Astrocyte (in vitro differentiated cells and primary cell): ENCODE results near the gene TNNC2. TPM values are rescaled to one million over a fixed set of nuclear protein-coding genes. Genes with fewer than 3 reads are reported as not detected.
A peak's percentile ranks its signal among the peaks of the same experiment; 100 is the strongest.

Source experiments
- DNase-seq: peaks from one replicate; pipeline ENCODE4 v3.0.0-alpha.2; 2010; ENCODE audit warnings: low read depth
- FAIRE-seq: peaks from 2 replicates; lab custom pipeline; 2011; peaks lifted over from hg19 to GRCh38; lab: Jason Lieb, UNC
- H2AFZ ChIP-seq: 2 replicates; pipeline ENCODE4 v1.6.0; 2012; ENCODE audit warnings: low read depth, low read length, inconsistent platforms
- H3K27ac ChIP-seq: 2 replicates; pipeline ENCODE4 v1.5.1; 2011; ENCODE audit warnings: low read depth, low read length, inconsistent platforms
- H3K27me3 ChIP-seq: 2 replicates; pipeline ENCODE4 v1.6.0; 2011; ENCODE audit warnings: low read length, inconsistent platforms; ENCODE audit not compliant: insufficient read depth
- H3K36me3 ChIP-seq: 2 replicates; pipeline ENCODE4 v1.5.1; 2011; ENCODE audit warnings: low read length, inconsistent platforms; ENCODE audit not compliant: insufficient read depth
- H3K4me1 ChIP-seq: 2 replicates; pipeline ENCODE4 v1.5.1; 2011; ENCODE audit warnings: low read length, inconsistent platforms; ENCODE audit not compliant: insufficient read depth
- H3K4me2 ChIP-seq: 2 replicates; pipeline ENCODE4 v1.6.0; 2012; ENCODE audit warnings: low read length, inconsistent platforms
- H3K4me3 ChIP-seq: 2 replicates; pipeline ENCODE4 v1.5.1; 2011; ENCODE audit warnings: low read depth, mild to moderate bottlenecking, low read length, inconsistent platforms; ENCODE audit not compliant: insufficient read depth
- H3K79me2 ChIP-seq: 2 replicates; pipeline ENCODE4 v1.6.0; 2012; ENCODE audit warnings: mild to moderate bottlenecking, low read length, inconsistent platforms; ENCODE audit not compliant: insufficient read depth
- H3K9ac ChIP-seq: 2 replicates; pipeline ENCODE4 v1.6.0; 2012; ENCODE audit warnings: mild to moderate bottlenecking, low read length, inconsistent platforms
- H3K9me3 ChIP-seq: 2 replicates; pipeline ENCODE4 v1.5.1; 2012; ENCODE audit warnings: low read depth, mild to moderate bottlenecking, low read length, inconsistent platforms; ENCODE audit not compliant: insufficient read depth
- H4K20me1 ChIP-seq: 2 replicates; pipeline ENCODE4 v1.6.0; 2012; ENCODE audit warnings: low read length, inconsistent platforms; ENCODE audit not compliant: insufficient read depth
- H3K27ac Mint-ChIP-seq: one replicate; pipeline ENCODE4 v1.8.0; 2021; ENCODE audit warnings: mild to moderate bottlenecking, mixed read lengths; ENCODE audit not compliant: unreplicated experiment
- H3K27me3 Mint-ChIP-seq: one replicate; pipeline ENCODE4 v1.8.0; 2021; ENCODE audit warnings: low read depth, mixed read lengths; ENCODE audit not compliant: unreplicated experiment
- H3K36me3 Mint-ChIP-seq: one replicate; pipeline ENCODE4 v1.8.0; 2021; ENCODE audit warnings: low read depth, mixed read lengths; ENCODE audit not compliant: unreplicated experiment
- H3K4me1 Mint-ChIP-seq: one replicate; pipeline ENCODE4 v1.8.0; 2021; ENCODE audit warnings: low read depth, mixed read lengths; ENCODE audit not compliant: unreplicated experiment
- H3K4me3 Mint-ChIP-seq: one replicate; pipeline ENCODE4 v1.8.0; 2021; ENCODE audit warnings: mild to moderate bottlenecking, moderate library complexity, mixed read lengths; ENCODE audit not compliant: unreplicated experiment
- H3K9me3 Mint-ChIP-seq: one replicate; pipeline ENCODE4 v1.8.0; 2021; ENCODE audit warnings: mild to moderate bottlenecking, mixed read lengths; ENCODE audit not compliant: unreplicated experiment
- CTCF ChIP-seq: IDR thresholded peaks from 2 replicates; pipeline ENCODE4 v1.5.1; 2011; ENCODE audit warnings: low read depth, mild to moderate bottlenecking, inconsistent platforms, low read length, moderate library complexity; ENCODE audit not compliant: insufficient read depth
- EZH2 ChIP-seq: IDR thresholded peaks from 2 replicates; pipeline ENCODE4 v1.6.1; 2012; ENCODE audit warnings: mild to moderate bottlenecking, low read length, inconsistent platforms; ENCODE audit not compliant: insufficient read depth
- total RNA-seq: library from RNA; stranded (reverse); gene quantifications from 2 replicates; pipeline ENCODE4 v1.2.1, GENCODE V29; 2021

TNNC2 gene
- total RNA-seq, 1 donor from 2014 or later, result not detected

GRCh38 chr20:45816951-45817350 is 10.2 kb downstream of the TNNC2 start:
- H3K27ac Mint-ChIP-seq, result no peak overlapping the region
- H3K27ac ChIP-seq, result no peak overlapping the region
- H3K9ac ChIP-seq, result no peak overlapping the region
- TF ChIP-seq CTCF (no peak), EZH2 (no peak)
- H3K79me2 ChIP-seq, result peaks cover 30% of the 10 kb centered on the region
- no peaks in the 10 kb centered on the region for H3K9me3 ChIP-seq
- no peak for DNase-seq
- H3K27me3 ChIP-seq, result no peaks in the 10 kb centered on the region
- H3K4me1 Mint-ChIP-seq, result peaks cover 6% of the 10 kb centered on the region
- no peaks in the 10 kb centered on the region for H3K9me3 Mint-ChIP-seq
- no peaks in the 10 kb centered on the region for H4K20me1 ChIP-seq
- H3K27me3 Mint-ChIP-seq, result peaks cover 1% of the 10 kb centered on the region
- no peak overlapping the region for H2AFZ ChIP-seq
- H3K4me2 ChIP-seq, result no peak overlapping the region
- no peak overlapping the region for H3K4me3 Mint-ChIP-seq
- no peaks in the 10 kb centered on the region for H3K36me3 ChIP-seq
- no peak overlapping the region for H3K4me3 ChIP-seq
- no peaks in the 10 kb centered on the region for H3K36me3 Mint-ChIP-seq
- peaks cover 8% of the 10 kb centered on the region for H3K4me1 ChIP-seq
- FAIRE-seq, result no peak

DNA sequence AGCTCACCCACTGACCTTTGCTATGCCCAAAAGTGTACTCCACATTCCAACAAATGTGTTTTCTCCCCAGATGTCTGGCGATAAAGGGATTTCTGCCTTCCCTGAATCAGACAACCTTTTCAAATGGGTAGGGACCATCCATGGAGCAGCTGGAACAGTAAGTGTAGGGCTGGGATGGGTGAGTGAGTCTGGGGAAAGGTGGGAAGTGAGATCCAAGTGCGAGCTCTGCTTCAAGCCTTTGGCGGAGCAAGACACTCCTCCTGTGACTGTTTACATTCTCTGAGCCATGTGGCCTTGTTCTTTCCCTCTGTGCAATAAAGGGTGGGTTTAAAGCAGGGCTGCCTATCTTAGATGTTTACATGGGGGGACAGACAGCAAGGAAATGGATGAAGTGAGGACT is 12.8 kb downstream of the TNNC2 start:
- Mint-ChIP-seq H3K9me3 (no peaks in the 10 kb centered on the region), H3K27me3 (no peaks in the 10 kb centered on the region), H3K27ac (no peak overlapping the region), H3K4me3 (no peak overlapping the region), H3K4me1 (peaks cover 6% of the 10 kb centered on the region), H3K36me3 (peaks cover 6% of the 10 kb centered on the region)
- no peak overlapping the region for H2AFZ ChIP-seq
- H3K4me1 ChIP-seq, result peaks cover 9% of the 10 kb centered on the region
- no peak for FAIRE-seq
- TF ChIP-seq CTCF (no peak), EZH2 (no peak)
- no peaks in the 10 kb centered on the region for H4K20me1 ChIP-seq
- H3K27me3 ChIP-seq, result no peaks in the 10 kb centered on the region
- no peak overlapping the region for H3K4me3 ChIP-seq
- H3K4me2 ChIP-seq, result peak overlapping the region; percentile 68
- H3K27ac ChIP-seq, result no peak overlapping the region
- peaks cover 20% of the 10 kb centered on the region for H3K36me3 ChIP-seq
- H3K9ac ChIP-seq, result no peak overlapping the region
- peaks cover 30% of the 10 kb centered on the region for H3K79me2 ChIP-seq
- H3K9me3 ChIP-seq, result no peaks in the 10 kb centered on the region
- no peak for DNase-seq

- Mint-ChIP-seq H3K36me3 (peaks cover 6% of the 10 kb centered on the region), H3K4me1 (peaks cover 6% of the 10 kb centered on the region), H3K27me3 (no peaks in the 10 kb centered on the region), H3K4me3 (peak overlapping the region; percentile 87), H3K9me3 (no peaks in the 10 kb centered on the region), H3K27ac (no peak overlapping the region)
- no peak overlapping the region for H2AFZ ChIP-seq
- peaks cover 28% of the 10 kb centered on the region for H3K36me3 ChIP-seq
- DNase-seq (no peak), FAIRE-seq (no peak)
- no peaks in the 10 kb centered on the region for H3K9me3 ChIP-seq
- H3K9ac ChIP-seq, result peak overlapping the region; percentile 85
- H3K4me2 ChIP-seq, result peak overlapping the region; percentile 85
- TF ChIP-seq CTCF (no peak), EZH2 (no peak)
- no peaks in the 10 kb centered on the region for H3K27me3 ChIP-seq
- peaks cover 30% of the 10 kb centered on the region for H3K79me2 ChIP-seq
- H3K4me1 ChIP-seq, result peaks cover 9% of the 10 kb centered on the region
- peak overlapping the region; percentile 58 for H3K27ac ChIP-seq
- peak overlapping the region; percentile 78 for H3K4me3 ChIP-seq
- no peaks in the 10 kb centered on the region for H4K20me1 ChIP-seq
These were observed 13.6 kb downstream of the TNNC2 start for GRCh38 chr20:45813489-45813888.
